SK-N-SH treated with all-trans-retinoic acid at 6 μM for 48 hours (cell line): Measurements from ENCODE around the gene FNIP1.

Source experiments
- ARNTL ChIP-seq: fragments of 450-650 bp; formaldehyde crosslinking; IDR thresholded peaks from 2 replicates; pipeline ENCODE4 v1.5.0; 2020; ENCODE audit warnings: low read depth, mild to moderate bottlenecking, moderate library complexity, borderline replicate concordance
- CREB5 ChIP-seq: fragments of 250-450 bp; sonication (Bioruptor Pico); IDR thresholded peaks from 2 replicates; pipeline ENCODE4 v1.5.1; 2020; ENCODE audit warnings: low read depth, mild to moderate bottlenecking, moderate library complexity
- CSDC2 ChIP-seq: fragments of 250-450 bp; sonication (Bioruptor Pico); IDR thresholded peaks from 2 replicates; pipeline ENCODE4 v1.5.0; 2020; ENCODE audit warnings: mild to moderate bottlenecking, moderate library complexity
- ISL1 ChIP-seq: fragments of 250-450 bp; sonication (Bioruptor Pico); IDR thresholded peaks from 2 replicates; pipeline ENCODE4 v2.1.2; 2022; ENCODE audit warnings: mild to moderate bottlenecking, moderate library complexity
- OSR1 ChIP-seq: fragments of 250-450 bp; sonication (Bioruptor Pico); IDR thresholded peaks from 2 replicates; pipeline ENCODE4 v1.8.0; 2022; ENCODE audit warnings: moderate library complexity, mild to moderate bottlenecking, inconsistent platforms
- PATZ1 ChIP-seq: fragments of 250-450 bp; sonication (Bioruptor Pico); IDR thresholded peaks from 2 replicates; pipeline ENCODE4 v1.8.0; 2020; ENCODE audit warnings: mild to moderate bottlenecking, moderate library complexity, borderline replicate concordance
- RARB ChIP-seq: fragments of 250-450 bp; sonication (Bioruptor Pico); IDR thresholded peaks from 2 replicates; pipeline ENCODE4 v1.8.0; 2021; ENCODE audit warnings: mild to moderate bottlenecking, moderate library complexity
- TCF4 ChIP-seq: fragments of 250-450 bp; sonication (Bioruptor Pico); IDR thresholded peaks from 2 replicates; pipeline ENCODE4 v1.8.0; 2021; ENCODE audit warnings: mild to moderate bottlenecking, moderate library complexity, borderline replicate concordance
- TOX ChIP-seq: fragments of 250-450 bp; sonication (Bioruptor Pico); IDR thresholded peaks from 2 replicates; pipeline ENCODE4 v1.8.0; 2021; ENCODE audit warnings: mild to moderate bottlenecking, moderate library complexity, borderline replicate concordance
- TSHZ2 ChIP-seq: fragments of 250-450 bp; sonication (Bioruptor Pico); IDR thresholded peaks from 2 replicates; pipeline ENCODE4 v1.5.0; 2020; ENCODE audit warnings: mild to moderate bottlenecking, moderate library complexity
- ZFP3 ChIP-seq: fragments of 250-450 bp; sonication (Bioruptor Pico); IDR thresholded peaks from 2 replicates; pipeline ENCODE4 v1.5.0; 2020; ENCODE audit warnings: mild to moderate bottlenecking, moderate library complexity
- ZFP30 ChIP-seq: fragments of 450-650 bp; formaldehyde crosslinking; IDR thresholded peaks from 2 replicates; pipeline ENCODE4 v1.5.0; 2022; ENCODE audit warnings: mild to moderate bottlenecking, moderate library complexity
- ZNF565 ChIP-seq: fragments of 450-650 bp; formaldehyde crosslinking; conservative IDR thresholded peaks from 2 replicates; pipeline ENCODE4 v1.5.0; 2020; ENCODE audit warnings: low read depth, mild to moderate bottlenecking, moderate library complexity
- ZNF70 ChIP-seq: fragments of 450-650 bp; formaldehyde crosslinking; IDR thresholded peaks from 2 replicates; pipeline ENCODE4 v1.5.0; 2020; ENCODE audit warnings: mild to moderate bottlenecking, moderate library complexity

- TF ChIP-seq PATZ1 (no peak), ZFP30 (CRISPR knock-in tag) (no peak), RARB (CRISPR knock-in tag) (no peak), OSR1 (CRISPR knock-in tag) (no peak), ZNF70 (no peak), TOX (CRISPR knock-in tag) (no peak), CREB5 (CRISPR knock-in tag) (no peak), TCF4 (CRISPR knock-in tag) (no peak), CSDC2 (CRISPR knock-in tag) (no peak), ISL1 (CRISPR knock-in tag) (no peak), ZNF565 (CRISPR knock-in tag) (no peak), ZFP3 (CRISPR knock-in tag) (no peak), ARNTL (CRISPR knock-in tag) (no peak), TSHZ2 (CRISPR knock-in tag) (no peak)
Measured at GRCh38 chr5:131659290-131659689, 137.5 kb downstream of the FNIP1 start.
